ENCODE measurements around the gene WTAP.
"Not testable (repeated sequence)": the region's sequence is repeated elsewhere in the genome, so short reads cannot be mapped to it uniquely, and the experiment has no call there.

The WTAP gene

GRCh38 chr6:159745081-159745480 lies 17.8 kb downstream of the WTAP start:
- no peak for TF ChIP-seq CTCF (IDR thresholded peaks at IDR 0.05; ENCODE audit: insufficient read depth, low read length, poor library complexity, severe bottlenecking)
- H3K27me3 ChIP-seq (replicated peaks; ENCODE audit: control insufficient read depth, insufficient read depth, low read length) = no peaks in the 10 kb centered on the region
- H3K4me3 ChIP-seq (replicated peaks; ENCODE audit: low read depth, low read length) = no peak overlapping the region
- no peak for DNase-seq (ENCODE audit: extremely low read depth, insufficient read length)
- peaks cover 11% of the 10 kb centered on the region for H3K36me3 ChIP-seq (ENCODE audit: control insufficient read depth, insufficient read depth, low read length)

GRCh38 chr6:159746759-159747158 lies 19.5 kb downstream of the WTAP start:
- no peak for TF ChIP-seq CTCF (IDR thresholded peaks at IDR 0.05; ENCODE audit: insufficient read depth, low read length, poor library complexity, severe bottlenecking)
- H3K4me3 ChIP-seq (replicated peaks; ENCODE audit: low read depth, low read length) = no peak overlapping the region
- H3K36me3 ChIP-seq (ENCODE audit: control insufficient read depth, insufficient read depth, low read length) = peaks cover 8% of the 10 kb centered on the region
- H3K27me3 ChIP-seq (replicated peaks; ENCODE audit: control insufficient read depth, insufficient read depth, low read length) = no peaks in the 10 kb centered on the region
- DNase-seq (ENCODE audit: extremely low read depth, insufficient read length) = no peak

- not testable (repeated sequence) for H3K36me3 ChIP-seq (ENCODE audit: control insufficient read depth, insufficient read depth, low read length); H3K27me3 ChIP-seq (replicated peaks; ENCODE audit: control insufficient read depth, insufficient read depth, low read length); DNase-seq (ENCODE audit: extremely low read depth, insufficient read length); H3K4me3 ChIP-seq (replicated peaks; ENCODE audit: low read depth, low read length)
Observed at GRCh38 chr6:159748127-159748526, 20.8 kb downstream of the WTAP start.

GRCh38 chr6:159751448-159751847 lies 24.1 kb downstream of the WTAP start:
- Histone ChIP-seq H3K4me3 (replicated peaks; ENCODE audit: low read depth, low read length) (no peak overlapping the region), H3K27me3 (replicated peaks; ENCODE audit: control insufficient read depth, insufficient read depth, low read length) (no peaks in the 10 kb centered on the region), H3K36me3 (ENCODE audit: control insufficient read depth, insufficient read depth, low read length) (peaks cover 14% of the 10 kb centered on the region)
- DNase-seq (ENCODE audit: extremely low read depth, insufficient read length) = no peak
- TF ChIP-seq CTCF (IDR thresholded peaks at IDR 0.05; ENCODE audit: insufficient read depth, low read length, poor library complexity, severe bottlenecking) = no peak

- H3K36me3 ChIP-seq (ENCODE audit: control insufficient read depth, insufficient read depth, low read length) = peaks cover 17% of the 10 kb centered on the region
- no peak for TF ChIP-seq CTCF (IDR thresholded peaks at IDR 0.05; ENCODE audit: insufficient read depth, low read length, poor library complexity, severe bottlenecking)
- no peaks in the 10 kb centered on the region for H3K27me3 ChIP-seq (replicated peaks; ENCODE audit: control insufficient read depth, insufficient read depth, low read length)
- DNase-seq (ENCODE audit: extremely low read depth, insufficient read length) = no peak
- H3K4me3 ChIP-seq (replicated peaks; ENCODE audit: low read depth, low read length) = no peak overlapping the region
Observed at GRCh38 chr6:159753081-159753872, 26.0 kb downstream of the WTAP start.

GRCh38 chr6:159754401-159754800 lies 27.1 kb downstream of the WTAP start:
- no peak for DNase-seq (ENCODE audit: extremely low read depth, insufficient read length)
- no peak for TF ChIP-seq CTCF (IDR thresholded peaks at IDR 0.05; ENCODE audit: insufficient read depth, low read length, poor library complexity, severe bottlenecking)
- peaks cover 21% of the 10 kb centered on the region for H3K36me3 ChIP-seq (ENCODE audit: control insufficient read depth, insufficient read depth, low read length)
- no peak overlapping the region for H3K4me3 ChIP-seq (replicated peaks; ENCODE audit: low read depth, low read length)
- H3K27me3 ChIP-seq (replicated peaks; ENCODE audit: control insufficient read depth, insufficient read depth, low read length) = no peaks in the 10 kb centered on the region
